GM21381 (cell line): ENCODE measurements around the gene SMC1B.
A peak's percentile ranks its signal among the peaks of the same experiment; 100 is the strongest.
"Not testable (repeated sequence)": the region's sequence is repeated elsewhere in the genome, so short reads cannot be mapped to it uniquely, and the experiment has no call there.

Experiments used
- ATAC-seq: cut with Tn5 transposase; IDR thresholded peaks from one replicate; pipeline ENCODE4 v1.9.1; 2021; ENCODE audit warnings: mild to moderate bottlenecking, moderate library complexity; ENCODE audit not compliant: unreplicated experiment

SMC1B gene

DNA sequence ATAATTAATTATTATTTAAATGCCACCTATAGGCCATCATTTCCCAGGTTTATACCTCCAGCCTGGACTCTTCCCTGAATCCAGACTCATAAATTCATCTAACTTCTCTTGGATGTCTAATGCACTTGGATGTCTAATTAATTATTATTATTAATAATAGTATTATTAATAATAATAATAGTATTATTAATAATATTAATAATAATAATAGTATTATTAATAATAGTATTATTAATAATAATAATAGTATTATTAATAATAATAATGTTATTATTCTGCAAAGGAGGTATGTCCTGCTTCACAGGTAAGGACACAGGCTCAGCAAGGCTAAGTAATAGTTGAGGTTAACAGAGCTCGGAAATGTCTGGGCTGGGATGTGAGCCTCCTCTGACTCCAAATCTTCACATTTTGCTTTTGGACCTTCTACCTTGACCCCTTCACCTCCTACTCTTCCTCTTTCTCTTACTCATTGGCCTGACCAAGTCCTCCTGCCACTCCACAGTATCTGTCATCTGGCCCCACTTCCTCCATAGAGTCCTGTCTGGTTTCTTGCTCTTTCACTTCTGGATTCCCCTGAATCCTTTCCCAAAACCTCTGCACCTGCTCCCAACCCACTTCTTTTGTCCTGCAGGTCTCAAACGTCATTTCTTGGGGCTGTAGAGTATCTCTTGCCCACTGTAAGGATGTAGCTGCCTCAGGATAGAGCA, 8.1 kb upstream of the SMC1B start:
- ATAC-seq, result no peak

- ATAC-seq, result no peak
These were observed 7.1 kb upstream of the SMC1B start for GRCh38 chr22:45420539-45420938.

DNA sequence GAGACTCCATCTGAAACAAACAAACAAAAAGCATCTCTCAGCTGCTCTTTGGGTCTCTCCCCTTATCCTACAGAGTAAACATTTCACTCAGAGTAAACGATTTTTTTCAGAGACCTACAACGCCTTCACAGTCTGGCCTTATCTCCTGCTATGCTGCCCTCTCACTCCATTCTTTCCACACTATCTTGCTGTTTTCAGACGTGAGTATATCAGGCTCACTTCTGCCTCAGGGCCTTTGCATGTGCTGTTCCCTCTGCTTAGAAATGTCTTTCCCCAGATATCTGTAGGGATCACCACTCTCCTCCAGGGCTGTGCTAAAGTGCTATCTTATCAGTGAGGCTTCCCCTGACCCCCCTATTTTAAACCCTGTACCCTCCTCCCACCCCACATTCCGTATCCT, 6.6 kb upstream of the SMC1B start:
- ATAC-seq, result no peak

- no peak for ATAC-seq
These were observed 5.4 kb upstream of the SMC1B start for GRCh38 chr22:45418770-45419138.

GRCh38 chr22:45418056-45418769, 4.8 kb upstream of the SMC1B start:
- no peak for ATAC-seq

DNA sequence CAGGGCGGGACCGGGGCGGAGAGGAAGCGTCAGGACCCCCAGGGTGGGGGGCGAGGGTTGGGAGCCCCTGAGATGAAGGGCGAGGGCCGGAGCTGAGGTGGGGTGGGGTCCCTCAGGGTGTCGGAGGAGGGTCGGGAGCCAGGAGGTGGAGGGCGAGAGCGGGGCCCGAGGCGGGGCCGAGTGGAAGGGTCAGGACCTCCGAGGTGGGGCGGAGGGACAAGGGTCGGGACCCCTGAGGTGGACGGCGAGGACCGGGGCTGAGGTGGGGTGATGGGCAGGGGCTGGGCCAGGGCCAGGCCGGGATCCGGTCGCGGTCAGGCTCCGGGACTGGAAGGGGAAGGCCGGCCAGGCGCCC, 409 bp downstream of the SMC1B start:
- no peak for ATAC-seq

- ATAC-seq, result no peak
These were observed 5.6 kb downstream of the SMC1B start for GRCh38 chr22:45407793-45408192.

- ATAC-seq, result no peak
These were observed 10.9 kb downstream of the SMC1B start for GRCh38 chr22:45402466-45402985.

DNA sequence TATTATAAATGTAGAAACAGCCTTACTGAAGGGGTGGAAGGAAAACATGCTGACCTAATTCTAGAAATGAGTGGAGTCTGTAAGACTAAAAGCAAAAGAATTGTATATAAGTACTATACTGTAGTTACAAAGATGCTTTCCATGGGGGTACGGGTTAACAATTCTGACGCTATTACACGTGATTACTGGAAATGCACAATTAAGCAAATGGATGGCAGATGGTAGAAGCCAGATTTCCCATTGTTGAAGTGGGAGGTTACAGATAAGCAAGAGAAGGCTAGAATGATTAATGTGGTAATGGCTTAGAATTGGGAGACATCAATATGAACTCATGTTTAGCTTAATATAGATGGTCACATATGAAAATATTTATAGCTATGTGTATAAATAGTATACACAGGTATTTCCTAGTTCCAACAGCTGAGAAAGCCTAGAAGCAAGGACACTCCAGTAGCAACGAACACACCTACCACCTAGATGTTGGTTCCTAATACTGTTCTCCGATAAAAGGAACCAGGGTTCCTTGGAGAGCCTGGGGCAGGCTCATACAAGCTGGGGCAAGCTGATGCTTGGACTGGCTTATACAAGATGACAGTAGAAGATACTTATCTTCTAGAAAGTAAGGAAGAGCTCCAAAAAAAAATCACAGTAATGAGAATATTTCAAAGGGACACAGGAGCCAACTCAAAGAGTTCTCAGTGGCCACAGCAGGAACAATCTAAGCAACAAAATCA, 13.5 kb downstream of the SMC1B start:
- no peak for ATAC-seq

GRCh38 chr22:45398214-45398613, 15.2 kb downstream of the SMC1B start:
- ATAC-seq, result no peak

DNA sequence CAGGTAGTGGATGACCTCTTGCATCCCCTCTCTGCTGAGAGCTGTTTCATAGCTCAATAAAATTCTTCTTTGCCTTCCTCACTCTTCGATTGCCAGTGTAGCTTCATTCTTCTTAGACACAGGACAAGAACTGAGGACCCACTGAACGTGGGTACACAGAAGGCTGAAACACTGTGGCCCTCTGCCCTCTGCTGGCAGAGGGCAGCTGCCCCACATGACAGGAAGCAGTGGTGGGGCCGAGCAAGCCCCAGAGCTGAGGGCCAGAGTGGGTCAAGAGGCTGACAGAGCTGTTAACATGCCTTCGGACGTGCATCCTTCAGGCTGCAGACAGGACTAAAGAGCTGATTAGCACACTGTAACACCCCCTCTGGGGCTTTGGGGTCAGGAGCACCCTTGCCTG, 15.6 kb downstream of the SMC1B start:
- no peak for ATAC-seq

GRCh38 chr22:45389546-45389945, 23.9 kb downstream of the SMC1B start:
- no peak for ATAC-seq

- ATAC-seq, result no peak
These were observed 32.1 kb downstream of the SMC1B start for GRCh38 chr22:45381348-45381747.

GRCh38 chr22:45376703-45377102, 36.7 kb downstream of the SMC1B start:
- no peak for ATAC-seq

- ATAC-seq, result peak; percentile 54
These were observed 37.4 kb downstream of the SMC1B start for GRCh38 chr22:45376009-45376408.

DNA sequence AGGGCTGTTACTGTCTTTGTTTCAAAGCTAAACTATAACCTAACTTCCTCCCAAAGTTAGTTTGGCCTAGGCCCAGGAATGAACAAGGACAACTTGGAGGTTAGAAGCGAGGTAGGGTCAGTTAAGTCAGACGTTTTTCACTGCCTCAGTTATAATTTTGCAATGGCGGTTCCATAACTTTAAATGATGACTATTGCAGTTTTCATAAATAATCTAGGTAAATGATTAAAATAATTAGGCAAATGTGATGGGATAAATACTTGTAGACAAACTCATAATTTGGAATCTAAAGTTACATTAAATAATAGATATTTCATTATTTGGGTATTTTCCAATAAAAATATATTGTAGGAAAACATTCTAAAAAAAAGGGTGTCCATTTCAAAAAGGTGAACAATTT, 39.8 kb downstream of the SMC1B start:
- ATAC-seq, result not testable (repeated sequence)

- ATAC-seq, result no peak
These were observed 46.7 kb downstream of the SMC1B start for GRCh38 chr22:45366713-45367112.

DNA sequence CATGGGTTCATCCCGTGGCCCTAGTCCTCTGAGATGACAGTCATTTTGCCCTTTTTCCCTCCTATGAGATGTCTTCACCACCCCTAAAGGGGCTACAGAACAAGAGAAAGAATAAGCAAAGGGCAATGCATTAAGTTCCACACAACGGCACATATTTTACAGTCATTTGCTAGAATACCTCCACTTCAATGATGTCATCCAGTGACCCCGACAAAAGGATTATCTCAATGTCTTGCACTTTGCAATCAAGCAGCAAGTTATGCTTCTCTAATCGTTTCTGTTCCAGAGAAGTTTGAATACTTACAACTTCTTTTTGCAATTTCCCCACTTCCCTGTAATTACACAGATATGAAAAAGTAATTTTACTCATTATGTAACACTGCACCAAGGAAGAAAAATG, 53.8 kb downstream of the SMC1B start:
- ATAC-seq, result no peak

DNA sequence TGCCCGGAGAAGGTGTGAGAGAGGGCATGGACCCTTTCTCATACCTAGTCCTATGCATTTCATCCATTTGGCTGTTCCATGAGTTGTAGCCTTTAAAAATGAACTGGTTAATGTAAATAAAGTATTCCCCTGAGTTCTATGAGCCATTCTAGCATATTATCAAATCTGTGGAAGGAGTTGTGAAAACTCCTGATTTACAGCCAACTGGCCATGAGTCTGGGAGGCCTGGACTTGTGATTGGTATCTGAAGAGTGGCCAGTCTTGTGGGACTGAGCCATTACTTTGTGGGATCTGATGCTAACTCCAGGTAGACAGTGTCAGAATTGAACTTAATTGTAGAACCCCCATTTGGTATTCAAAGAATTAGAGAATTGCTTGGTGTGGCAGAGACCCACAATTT, 55.3 kb downstream of the SMC1B start:
- no peak for ATAC-seq

GRCh38 chr22:45357490-45357889, 55.9 kb downstream of the SMC1B start:
- no peak for ATAC-seq

- ATAC-seq, result no peak
These were observed 59.6 kb downstream of the SMC1B start for GRCh38 chr22:45353786-45354185.

DNA sequence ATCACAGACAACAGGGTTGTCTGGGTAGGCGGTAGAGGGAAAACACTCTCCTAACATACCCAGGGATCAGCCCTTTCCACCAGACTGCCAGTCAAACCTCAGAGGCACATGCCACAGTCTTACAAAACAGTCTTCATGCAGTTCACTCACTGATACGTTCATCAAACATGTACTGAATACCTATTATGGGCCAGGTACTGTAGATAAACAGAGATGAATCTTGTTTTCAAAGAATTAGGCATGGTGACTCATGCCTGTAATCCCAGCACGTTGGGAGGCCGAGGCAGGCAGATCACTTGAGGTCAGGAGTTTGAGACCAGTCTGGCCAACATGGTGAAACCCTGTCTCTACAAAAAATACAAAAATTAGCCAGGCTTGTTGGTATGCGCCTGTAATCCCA, 60.6 kb downstream of the SMC1B start:
- not testable (repeated sequence) for ATAC-seq
